GM20000 (cell line): ENCODE results near the gene KCTD3.

Experiments used
- DNase-seq: peaks from one replicate; pipeline ENCODE4 v3.0.0; 2012; ENCODE audit warnings: low spot score
- TF ChIP-seq, protein P1 (sequence below): IDR thresholded peaks from 2 replicates; pipeline ENCODE4 v1.5.1; 2012; ENCODE audit warnings: mild to moderate bottlenecking, control low read depth; ENCODE audit errors: extremely low read depth, missing control alignments

Gene KCTD3

DNA sequence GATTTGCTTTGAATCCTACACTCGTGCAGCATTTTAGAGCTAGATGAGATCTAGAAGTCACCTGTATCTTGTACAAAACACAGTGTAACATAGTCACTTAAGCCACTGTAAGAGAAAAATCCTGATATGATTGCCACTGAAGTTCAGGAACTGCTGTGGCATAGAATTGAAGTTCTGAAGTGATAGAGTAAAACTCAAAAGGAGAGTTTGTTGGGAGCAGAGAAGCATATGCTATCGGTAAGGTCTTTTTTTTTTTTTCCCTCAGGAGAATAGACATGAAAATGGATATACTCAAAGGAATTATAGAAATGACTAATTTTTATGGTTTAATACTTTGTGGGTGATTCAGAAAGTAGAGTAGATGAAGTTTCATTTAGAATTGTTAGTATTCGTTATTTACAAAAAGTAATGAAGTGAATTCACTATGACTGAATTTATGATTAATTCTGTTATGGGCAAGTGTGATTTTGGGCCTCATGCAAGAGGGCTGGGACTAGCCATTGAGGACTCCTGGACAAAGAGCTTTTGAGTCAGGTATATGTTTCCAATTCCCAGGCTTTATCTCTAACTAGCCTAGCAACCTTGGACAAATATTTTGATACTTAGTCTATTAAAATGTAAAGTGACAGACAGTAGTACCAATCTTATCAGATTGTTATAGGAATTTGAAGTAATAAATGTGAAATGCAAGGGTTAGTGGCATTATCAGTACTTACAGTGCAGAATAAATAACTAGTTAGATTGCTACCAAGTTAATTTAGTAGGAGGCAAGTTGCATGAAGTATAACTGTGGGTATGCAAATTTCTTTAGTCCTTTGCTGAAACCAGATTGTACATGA is 3.1 kb downstream of the KCTD3 start:
- TF ChIP-seq, protein P1, sequence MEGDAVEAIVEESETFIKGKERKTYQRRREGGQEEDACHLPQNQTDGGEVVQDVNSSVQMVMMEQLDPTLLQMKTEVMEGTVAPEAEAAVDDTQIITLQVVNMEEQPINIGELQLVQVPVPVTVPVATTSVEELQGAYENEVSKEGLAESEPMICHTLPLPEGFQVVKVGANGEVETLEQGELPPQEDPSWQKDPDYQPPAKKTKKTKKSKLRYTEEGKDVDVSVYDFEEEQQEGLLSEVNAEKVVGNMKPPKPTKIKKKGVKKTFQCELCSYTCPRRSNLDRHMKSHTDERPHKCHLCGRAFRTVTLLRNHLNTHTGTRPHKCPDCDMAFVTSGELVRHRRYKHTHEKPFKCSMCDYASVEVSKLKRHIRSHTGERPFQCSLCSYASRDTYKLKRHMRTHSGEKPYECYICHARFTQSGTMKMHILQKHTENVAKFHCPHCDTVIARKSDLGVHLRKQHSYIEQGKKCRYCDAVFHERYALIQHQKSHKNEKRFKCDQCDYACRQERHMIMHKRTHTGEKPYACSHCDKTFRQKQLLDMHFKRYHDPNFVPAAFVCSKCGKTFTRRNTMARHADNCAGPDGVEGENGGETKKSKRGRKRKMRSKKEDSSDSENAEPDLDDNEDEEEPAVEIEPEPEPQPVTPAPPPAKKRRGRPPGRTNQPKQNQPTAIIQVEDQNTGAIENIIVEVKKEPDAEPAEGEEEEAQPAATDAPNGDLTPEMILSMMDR: no peak
- DNase-seq: no peak

DNA sequence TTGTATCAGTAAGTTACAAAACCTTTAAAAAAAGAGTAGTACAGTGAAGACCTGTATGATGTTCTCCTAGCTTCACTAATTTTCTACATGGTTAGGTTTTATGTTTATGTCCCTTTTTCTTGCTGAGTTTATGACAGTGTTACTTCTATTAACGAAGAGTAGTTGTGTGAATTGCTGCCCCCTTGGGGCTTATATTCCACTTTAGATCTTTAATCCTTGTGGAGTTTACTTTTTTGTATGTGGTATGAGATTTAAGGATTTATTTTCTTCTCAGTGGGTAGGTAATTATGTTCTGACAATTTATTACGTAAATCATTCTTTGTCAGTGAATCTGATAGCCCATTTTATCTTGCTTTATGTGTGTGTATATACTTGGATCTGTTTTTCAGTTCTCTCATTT is 14.8 kb downstream of the KCTD3 start:
- TF ChIP-seq, protein P1: no peak
- DNase-seq: no peak

DNA sequence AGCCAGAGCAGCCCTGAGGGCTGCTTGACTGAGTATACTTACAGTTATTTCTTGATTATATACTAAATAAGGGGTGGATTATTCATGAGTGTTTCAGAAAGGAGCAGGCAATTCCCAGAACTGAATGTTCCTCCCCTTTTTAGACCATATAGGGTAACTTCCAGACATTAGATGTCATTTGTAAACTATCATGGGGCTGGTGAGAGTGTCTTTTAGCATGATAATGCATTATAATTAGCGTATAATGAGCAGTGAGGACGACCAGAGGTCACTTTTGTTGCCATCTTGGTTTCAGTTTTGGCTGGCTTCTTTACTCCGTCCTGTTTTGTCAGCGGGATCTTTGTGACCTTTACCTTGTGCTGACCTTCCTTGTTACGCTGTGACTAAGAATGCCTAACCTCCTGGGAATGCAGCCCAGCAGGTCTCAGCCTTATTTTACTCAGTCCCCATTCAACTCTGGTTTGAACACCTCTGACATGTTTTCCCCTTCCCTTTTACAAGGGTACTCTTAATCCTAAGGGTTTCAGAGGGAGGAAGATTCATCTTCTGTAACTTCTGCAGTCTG is 16.2 kb downstream of the KCTD3 start:
- DNase-seq: no peak
- TF ChIP-seq, protein P1: no peak

DNA sequence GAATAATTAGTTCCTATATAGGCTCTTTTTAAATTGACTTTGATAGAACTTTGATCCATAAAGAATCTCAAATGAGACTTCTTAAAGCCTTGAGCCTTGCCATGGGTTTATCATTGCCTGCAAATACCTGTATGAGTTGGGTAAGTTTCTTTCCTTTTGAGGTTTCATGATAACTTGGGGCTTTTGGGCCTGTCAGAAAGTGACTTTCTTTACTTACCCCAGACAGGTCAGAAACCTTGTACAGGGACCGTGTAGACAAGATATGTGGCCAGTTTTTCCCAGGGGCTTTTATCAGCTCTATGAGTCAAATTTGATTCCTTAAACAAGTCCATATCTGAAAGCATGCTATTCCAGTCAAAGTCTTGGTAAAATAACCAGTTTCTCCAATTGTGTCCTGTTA is 17.3 kb downstream of the KCTD3 start:
- DNase-seq: no peak
- TF ChIP-seq, protein P1: no peak

DNA sequence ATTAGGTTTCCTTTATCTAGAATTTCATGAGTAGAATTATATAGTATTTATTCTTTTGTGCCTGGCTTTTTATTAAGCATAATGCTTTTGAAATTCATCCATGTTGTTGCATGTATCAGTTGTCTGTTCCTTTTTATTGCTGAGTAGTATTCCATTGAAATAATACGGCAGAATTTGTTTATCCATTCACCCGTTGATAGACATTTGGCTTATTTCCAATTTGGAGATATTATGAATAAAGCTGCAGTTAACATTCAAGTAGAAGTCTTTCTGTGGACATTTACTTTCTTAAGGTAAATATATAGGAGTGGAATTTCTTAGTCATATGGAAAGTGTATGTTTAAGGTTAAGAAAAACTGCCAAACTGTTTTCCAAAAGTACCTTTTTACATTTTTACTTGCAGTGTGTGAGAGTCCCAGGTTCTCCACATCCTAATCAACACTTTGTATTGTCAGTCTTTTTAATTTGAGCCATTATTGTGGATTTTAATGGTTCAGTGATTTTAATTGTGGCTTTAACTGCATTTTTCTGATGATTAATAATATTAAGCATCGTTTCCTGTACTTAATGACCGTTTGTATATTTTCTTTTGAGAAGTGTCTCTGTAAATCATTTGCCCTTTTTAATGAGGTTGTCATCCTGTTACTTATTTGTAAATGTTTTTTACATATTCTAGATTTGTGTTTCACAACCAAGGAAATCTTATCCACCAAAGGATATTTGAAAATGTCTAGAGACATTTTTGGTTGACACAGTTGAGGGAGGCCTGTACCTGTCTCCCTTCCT is 22.7 kb downstream of the KCTD3 start:
- DNase-seq: no peak
- TF ChIP-seq, protein P1: no peak

DNA sequence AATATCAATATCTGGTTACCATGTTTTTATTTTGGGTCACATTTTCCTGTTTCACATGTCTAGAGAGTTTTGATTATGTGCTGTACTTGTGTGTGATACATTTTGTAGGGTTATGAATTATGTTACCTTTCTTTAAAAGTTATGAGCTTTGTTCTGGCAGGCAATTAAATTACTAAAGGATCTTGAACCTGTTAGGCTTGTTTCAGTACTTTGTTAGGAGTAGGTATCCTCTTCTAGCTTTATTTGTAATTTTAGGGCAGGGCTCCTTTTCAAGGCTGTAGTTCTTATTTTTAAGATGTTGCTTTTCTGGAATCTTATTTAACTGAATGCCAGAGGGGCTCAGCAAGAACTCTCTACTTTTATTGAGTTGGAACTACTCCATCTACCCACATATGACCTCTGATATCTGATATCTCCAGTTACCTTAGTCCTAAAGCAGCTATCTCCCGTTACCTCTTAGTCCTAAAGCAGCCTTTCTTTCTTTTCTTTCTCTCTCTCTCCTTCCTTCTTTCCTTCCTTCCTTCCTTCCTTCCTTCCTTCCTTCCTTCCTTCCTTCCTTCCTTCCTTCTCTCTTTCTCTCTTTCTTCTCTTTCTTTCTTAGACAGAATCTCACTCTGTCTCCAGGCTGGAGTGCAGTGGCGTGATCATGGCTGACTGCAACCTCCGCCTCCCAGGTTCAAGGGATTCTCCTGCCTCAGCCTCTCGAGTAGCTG is 23.8 kb downstream of the KCTD3 start:
- TF ChIP-seq, protein P1: no peak
- DNase-seq: no peak
